HepG2 (cell line): Measurements from ENCODE around the gene CCDC57. TPM values are rescaled to one million over a fixed set of nuclear protein-coding genes. Genes with fewer than 3 reads are reported as not detected.

Experiments used
- ATF6 ChIP-seq: sonication (generic); formaldehyde crosslinking; conservative IDR thresholded peaks from 2 replicates; pipeline ENCODE4 v1.4.0; 2020; ENCODE audit warnings: missing genetic modification reagents
- BHLHE40 ChIP-seq: IDR thresholded peaks from 2 replicates; pipeline ENCODE4 v1.6.1; 2011; ENCODE audit warnings: low read length, improper control_type of control experiment
- FOXA3 ChIP-seq: IDR thresholded peaks from 2 replicates; pipeline ENCODE4 v1.6.1; 2016; ENCODE audit warnings: missing genetic modification reagents, missing compliant biosample characterization
- NCOA1 ChIP-seq: sonication (generic); formaldehyde crosslinking; IDR thresholded peaks from 2 replicates; pipeline ENCODE4 v1.9.0; 2021; ENCODE audit warnings: missing genetic modification reagents
- NPAS2 ChIP-seq: sonication (generic); formaldehyde crosslinking; IDR thresholded peaks from 2 replicates; pipeline ENCODE4 v1.8.0; 2022; ENCODE audit warnings: mild to moderate bottlenecking, missing genetic modification reagents, borderline replicate concordance
- PHF8 ChIP-seq: sonication (generic); formaldehyde crosslinking; IDR thresholded peaks from 2 replicates; pipeline ENCODE4 v1.5.0; 2020; ENCODE audit warnings: missing genetic modification reagents
- RELA ChIP-seq: sonication (generic); formaldehyde crosslinking; IDR thresholded peaks from 2 replicates; pipeline ENCODE4 v1.4.0; 2020; ENCODE audit warnings: missing genetic modification reagents
- SRY ChIP-seq: sonication (generic); formaldehyde crosslinking; IDR thresholded peaks from 2 replicates; pipeline ENCODE4 v1.8.0; 2022; ENCODE audit warnings: mild to moderate bottlenecking, missing genetic modification reagents
- ZBTB4 ChIP-seq: sonication (generic); formaldehyde crosslinking; IDR thresholded peaks from 2 replicates; pipeline ENCODE4 v1.4.0; 2020; ENCODE audit warnings: missing genetic modification reagents, mild to moderate bottlenecking, borderline replicate concordance
- ZNF281 ChIP-seq: sonication (generic); formaldehyde crosslinking; IDR thresholded peaks from 2 replicates; pipeline ENCODE4 v1.4.0; 2020; ENCODE audit warnings: missing genetic modification reagents, borderline replicate concordance
- ZNF431 ChIP-seq: sonication (generic); formaldehyde crosslinking; IDR thresholded peaks from 2 replicates; pipeline ENCODE4 v1.9.0; 2022; ENCODE audit warnings: missing genetic modification reagents, low read depth, mild to moderate bottlenecking, borderline replicate concordance
- ZNF503 ChIP-seq: sonication (generic); formaldehyde crosslinking; IDR thresholded peaks from 2 replicates; pipeline ENCODE4 v1.4.0; 2020; ENCODE audit warnings: missing genetic modification reagents
- ZNF629 ChIP-seq: sonication (generic); formaldehyde crosslinking; conservative IDR thresholded peaks from 2 replicates; pipeline ENCODE4 v1.5.0; 2020; ENCODE audit warnings: missing genetic modification reagents
- ZXDC ChIP-seq: sonication (generic); formaldehyde crosslinking; IDR thresholded peaks from 2 replicates; pipeline ENCODE4 v1.5.0; 2020; ENCODE audit warnings: mild to moderate bottlenecking, missing genetic modification reagents
- polyA plus RNA-seq, 8 experiments: library from polyadenylated mRNA; depleted of rRNA in 3 of 8; stranded (reverse) in 7 of 8; unstranded in 1 of 8; fragments of >200 nt; fragmentation: Illumina TruSeq in 4 of 8; extraction: Trizol in 4 of 8; gene quantifications; 2 replicates each; pipeline versions ENCODE4 v1.2.1 to v1.2.3, GENCODE V29; 2011 to 2016; ENCODE audit warnings: low read depth in 4 of 8, missing spikeins in 1 of 8, mixed read lengths in 1 of 8; ENCODE audit not compliant: insufficient read depth in 1 of 8
- total RNA-seq, 5 experiments: library from RNA; depleted of rRNA; stranded (reverse); fragments of >200 nt; fragmentation: Illumina TruSeq; extraction: Trizol; gene quantifications; 2 replicates each; pipeline ENCODE4 v1.2.3, GENCODE V29; 2016; ENCODE audit warnings: low read depth in 1 of 5

CCDC57 gene
- total and polyA plus RNA-seq, 2 of the 13 experiments (the other 11 are each of a cell fraction or from before 2014, with no cell fraction given) = 59.3 to 59.9 TPM

- no peak for TF ChIP-seq ZNF281 (CRISPR knock-in tag)
- peak; percentile 71; the same call in 1 of the 2 replicates for TF ChIP-seq NCOA1
- TF ChIP-seq ZNF431 (CRISPR knock-in tag) = no peak
- peak; percentile 63 for TF ChIP-seq PHF8 (CRISPR knock-in tag)
- TF ChIP-seq SRY = 0 out of 2 replicates have a peak, but pooled peaks have one; percentile 53
- TF ChIP-seq ZXDC (CRISPR knock-in tag) = no peak
- TF ChIP-seq ATF6 (CRISPR knock-in tag) = peak; percentile 95
- TF ChIP-seq NPAS2 (CRISPR knock-in tag) = no peak
- no peak for TF ChIP-seq ZNF503 (CRISPR knock-in tag)
- peak; percentile 47; the same call in 1 of the 2 replicates for TF ChIP-seq ZBTB4 (CRISPR knock-in tag)
- no peak for TF ChIP-seq ZNF629 (CRISPR knock-in tag)
- TF ChIP-seq FOXA3 (CRISPR knock-in tag) = peak; percentile 62; the same call in 1 of the 2 replicates
- TF ChIP-seq BHLHE40 = peak; percentile 35; the same call in 1 of the 2 replicates
- no peak for TF ChIP-seq RELA (CRISPR knock-in tag)
These were observed 6.7 kb downstream of the CCDC57 start (continued) for GRCh38 chr17:82205720-82206508.
